G401.6 (cell line): ENCODE results near the gene FCSK.
A peak's percentile ranks its signal among the peaks of the same experiment; 100 is the strongest.
"Not testable (repeated sequence)": the region's sequence is repeated elsewhere in the genome, so short reads cannot be mapped to it uniquely, and the experiment has no call there.

Experiments used
- FAIRE-seq: peaks from 2 replicates; lab custom pipeline; 2012; peaks lifted over from hg19 to GRCh38; lab: Jason Lieb, UNC

Gene FCSK

DNA sequence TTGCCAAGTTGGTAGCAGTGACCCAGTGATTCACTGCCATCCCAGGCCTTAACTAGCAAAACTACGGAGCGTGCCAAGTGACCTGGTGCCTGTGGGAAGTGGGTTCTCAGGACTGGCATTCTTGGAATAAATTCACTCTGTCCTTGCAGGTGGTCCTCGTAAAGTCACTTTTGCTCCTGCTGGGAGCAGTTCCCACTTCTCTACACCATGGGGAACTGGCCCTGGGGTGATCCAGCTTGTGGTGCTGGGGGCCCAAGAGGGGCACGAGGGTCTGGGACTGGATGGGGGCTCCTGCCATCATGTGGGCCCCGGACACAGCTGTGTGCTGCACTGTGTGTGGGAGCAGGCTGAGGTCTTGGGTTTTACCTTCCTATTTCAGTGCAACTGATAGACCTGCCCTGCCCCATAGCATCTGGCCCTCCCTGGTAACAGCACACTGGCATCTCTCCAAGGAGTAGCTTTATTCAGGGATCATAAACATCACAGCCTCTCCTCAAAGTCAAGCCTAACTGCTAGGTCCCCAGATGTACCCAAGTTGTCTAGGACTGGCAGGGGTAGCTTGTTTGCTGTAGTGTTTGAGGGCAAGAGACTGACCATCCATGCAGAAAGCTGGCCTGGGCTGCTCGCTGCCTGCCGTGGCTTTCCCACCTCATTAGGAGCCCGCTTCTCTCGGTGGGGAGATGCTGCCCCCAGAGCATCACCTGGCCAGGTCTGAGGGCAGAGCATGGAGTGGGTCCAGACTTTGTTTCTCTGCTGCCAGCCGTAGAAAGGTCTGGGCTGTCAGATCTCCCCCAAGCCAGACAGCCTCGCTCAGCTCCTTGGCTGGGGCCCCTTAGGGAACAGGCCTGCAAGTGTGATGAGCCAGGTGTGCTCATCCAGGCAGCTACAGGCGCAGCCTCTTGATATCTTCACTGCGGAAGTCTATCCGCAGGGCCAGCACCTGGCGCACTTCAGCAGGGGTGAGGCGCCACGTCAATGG, 26.0 kb downstream of the FCSK start:
- FAIRE-seq = no peak

DNA sequence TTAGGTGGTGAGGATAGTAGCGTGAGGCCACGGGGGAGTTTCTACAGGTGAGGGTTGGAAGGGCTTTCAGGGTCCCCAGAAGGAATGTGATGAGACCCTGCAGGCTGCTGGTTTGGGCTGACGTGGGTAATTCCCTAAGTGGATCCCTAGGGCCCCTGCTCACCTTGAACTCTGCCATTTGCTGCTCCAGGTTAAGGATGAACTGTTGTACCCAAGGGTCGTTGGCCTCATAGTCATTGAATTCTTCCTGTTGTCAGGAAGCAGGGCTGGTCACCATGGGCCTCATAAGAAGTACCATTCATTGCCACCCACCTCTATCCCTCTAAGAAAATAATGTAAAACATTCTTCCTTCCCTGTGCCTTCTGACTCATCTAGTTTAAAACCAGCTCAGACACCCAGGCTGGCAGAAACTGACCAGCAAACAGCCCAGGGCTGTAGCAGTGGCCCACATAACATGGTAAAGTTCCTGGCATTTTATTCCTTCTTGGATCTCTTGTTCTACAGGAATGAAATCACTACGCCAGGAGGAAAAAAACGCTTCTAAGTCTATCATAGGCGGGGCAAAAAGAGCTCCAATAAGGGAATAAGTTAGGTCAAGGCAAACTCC, 27.6 kb downstream of the FCSK start:
- FAIRE-seq = no peak

DNA sequence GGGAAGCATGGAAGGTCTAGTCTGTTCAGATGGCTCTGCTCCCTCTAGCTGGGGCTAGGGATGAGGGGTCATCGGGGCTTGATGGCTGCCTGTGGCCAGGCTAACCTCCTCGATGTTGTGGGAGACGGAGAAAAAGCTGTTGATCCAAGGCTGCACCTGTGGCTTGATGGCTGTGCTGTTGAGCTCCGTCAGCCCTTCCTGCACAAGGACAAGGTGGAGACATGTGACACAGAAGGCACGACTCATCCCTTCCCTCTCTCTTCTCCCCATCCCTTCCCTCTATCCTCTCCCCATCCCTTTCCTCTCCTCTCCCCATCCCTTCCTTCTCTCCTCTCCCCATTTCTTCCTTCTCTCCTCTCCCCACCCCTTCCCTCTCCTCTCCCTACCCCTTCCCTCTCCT, 28.2 kb downstream of the FCSK start:
- FAIRE-seq = no peak

GRCh38 chr16:70483426-70483825, 29.0 kb downstream of the FCSK start:
- FAIRE-seq = no peak

GRCh38 chr16:70484867-70485266, 30.5 kb downstream of the FCSK start:
- FAIRE-seq = no peak

- FAIRE-seq = no peak
These were observed 35.9 kb downstream of the FCSK start for GRCh38 chr16:70490261-70490660.

DNA sequence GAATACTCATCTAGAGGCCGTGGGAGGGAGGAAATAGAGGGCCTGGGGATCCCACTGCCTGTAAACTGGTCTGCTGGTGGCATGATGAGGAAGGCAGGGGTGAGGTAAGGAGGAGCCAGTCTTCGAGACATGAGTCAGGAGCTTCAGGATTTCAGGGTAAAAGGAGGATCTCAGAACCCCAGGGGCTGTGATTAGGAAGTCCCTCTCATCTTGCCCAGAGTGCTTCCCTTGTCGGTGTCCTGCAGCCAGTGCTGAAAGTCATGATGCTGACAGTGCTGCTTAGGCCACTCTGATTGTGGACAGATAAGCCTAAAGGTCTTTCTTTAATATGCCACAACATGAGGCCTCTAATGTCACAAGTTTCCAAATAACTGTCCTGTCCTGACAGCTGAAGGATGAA, 39.4 kb downstream of the FCSK start:
- FAIRE-seq = no peak

- no peak for FAIRE-seq
These were observed 39.9 kb downstream of the FCSK start for GRCh38 chr16:70494202-70494770.

GRCh38 chr16:70494777-70495176, 40.4 kb downstream of the FCSK start:
- FAIRE-seq = no peak

DNA sequence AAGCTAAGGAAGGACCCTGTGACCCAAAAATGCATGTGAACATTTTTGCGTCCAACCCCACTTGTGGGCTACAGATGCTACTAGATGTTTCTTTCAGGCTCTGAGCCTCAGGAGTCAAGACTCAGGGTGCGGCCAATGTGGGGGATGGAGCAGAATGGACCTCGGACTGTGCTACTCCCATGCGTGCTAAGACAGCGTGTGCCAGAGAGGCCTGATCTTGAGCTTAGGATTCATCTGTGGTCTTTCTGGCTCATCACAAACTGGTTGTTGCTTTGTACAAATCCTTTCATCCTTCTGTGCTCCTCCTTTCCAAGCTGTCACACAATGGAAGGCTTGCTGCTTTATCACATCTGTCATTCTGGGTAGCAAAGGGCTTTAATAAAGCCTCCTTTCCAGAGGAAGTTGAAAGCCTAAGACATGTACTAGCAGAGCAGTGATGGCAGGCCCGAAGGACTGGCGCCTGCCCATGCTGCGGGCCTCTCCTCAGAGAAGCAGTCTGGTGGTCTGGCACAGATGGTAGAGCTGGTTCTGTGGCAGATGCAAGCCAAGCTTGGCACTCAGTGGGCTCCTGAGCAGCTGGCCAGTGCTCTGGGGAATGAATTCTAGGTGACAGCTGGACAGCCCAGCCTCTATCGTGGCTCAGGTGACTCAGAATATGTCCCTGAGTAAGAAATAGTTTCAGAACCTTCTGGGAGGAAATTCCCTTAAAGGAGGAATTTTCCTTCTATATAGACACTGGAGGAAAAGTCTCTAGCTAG, 41.2 kb downstream of the FCSK start:
- FAIRE-seq = no peak

DNA sequence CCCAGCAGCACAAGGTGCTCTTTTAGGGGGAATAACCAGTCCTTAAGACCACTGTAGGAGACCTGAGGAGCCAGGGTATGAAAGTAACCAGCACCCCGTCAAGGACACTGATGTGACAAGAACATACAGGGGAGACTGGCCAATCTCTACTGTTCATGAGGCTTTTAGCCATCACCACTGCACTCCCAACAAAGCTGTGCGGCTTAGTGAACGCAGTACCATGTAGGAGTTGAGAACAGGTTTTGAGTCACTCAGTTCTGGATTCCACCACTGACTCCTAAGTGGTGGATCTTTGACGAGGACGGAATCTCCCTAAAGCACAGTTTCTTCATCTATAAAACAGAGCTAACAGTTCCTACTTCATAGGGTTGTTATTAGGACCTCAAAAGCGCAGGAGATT, 42.1 kb downstream of the FCSK start:
- FAIRE-seq = no peak

DNA sequence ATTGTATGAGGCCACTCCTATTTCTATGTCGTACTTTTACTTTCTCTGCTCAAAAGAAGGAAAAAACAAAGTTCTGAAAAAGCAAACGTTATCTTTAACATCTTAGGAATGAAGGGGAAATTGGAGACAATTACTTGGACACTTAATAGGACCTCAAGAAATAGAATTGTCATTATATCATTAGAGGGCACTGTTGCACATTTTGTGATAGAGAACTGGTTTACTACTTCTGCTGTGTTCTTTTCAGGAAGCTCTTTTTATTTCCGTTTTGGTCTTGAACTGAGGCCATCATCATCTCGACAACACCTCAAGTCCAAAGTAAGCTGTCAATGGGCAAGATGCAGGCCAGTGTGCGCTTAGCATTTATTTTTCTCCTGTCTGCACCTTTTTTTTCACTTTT, 54.4 kb downstream of the FCSK start:
- peak; percentile 15 for FAIRE-seq

DNA sequence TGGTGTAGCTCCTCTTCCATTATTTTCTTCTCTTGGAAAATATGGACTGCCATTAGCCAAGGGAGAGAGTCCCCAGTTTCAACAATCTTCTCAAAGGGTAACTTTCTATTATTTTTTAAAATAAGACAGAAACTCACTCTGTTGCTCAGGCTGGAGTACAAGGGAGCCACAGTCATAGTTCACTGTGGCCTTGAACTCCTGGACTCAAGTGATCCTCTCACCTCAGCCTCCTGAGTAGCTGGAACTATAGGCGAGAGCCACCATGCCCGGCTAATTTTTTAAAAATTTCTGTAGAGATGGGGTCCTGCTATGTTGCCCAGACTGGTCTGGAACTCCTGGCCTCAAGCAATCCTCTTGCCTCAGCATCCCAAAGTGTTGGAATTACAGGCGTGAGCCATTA, 55.8 kb downstream of the FCSK start:
- FAIRE-seq = no peak

DNA sequence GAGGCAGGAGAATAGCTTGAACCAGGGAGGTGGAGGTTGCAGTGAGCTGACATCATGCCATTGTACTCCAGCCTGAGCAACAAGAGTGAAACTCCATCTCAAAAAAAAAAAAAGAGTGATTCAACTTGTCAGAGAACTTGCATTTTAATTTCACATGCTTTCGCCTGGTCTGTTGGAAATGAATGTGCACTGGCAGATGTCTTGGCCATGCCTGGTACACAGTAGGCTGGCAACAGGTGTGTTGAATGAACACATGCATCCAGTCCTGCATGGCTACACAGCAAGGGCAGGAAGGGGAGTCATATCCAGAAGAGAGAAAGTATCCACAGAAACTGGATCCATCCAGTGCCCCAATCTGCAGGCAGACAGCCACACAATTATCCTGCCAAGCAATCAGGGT, 57.4 kb downstream of the FCSK start:
- no peak for FAIRE-seq

GRCh38 chr16:70512456-70512855, 58.1 kb downstream of the FCSK start:
- FAIRE-seq = no peak

- no peak for FAIRE-seq
These were observed 66.4 kb downstream of the FCSK start for GRCh38 chr16:70520612-70521297.

DNA sequence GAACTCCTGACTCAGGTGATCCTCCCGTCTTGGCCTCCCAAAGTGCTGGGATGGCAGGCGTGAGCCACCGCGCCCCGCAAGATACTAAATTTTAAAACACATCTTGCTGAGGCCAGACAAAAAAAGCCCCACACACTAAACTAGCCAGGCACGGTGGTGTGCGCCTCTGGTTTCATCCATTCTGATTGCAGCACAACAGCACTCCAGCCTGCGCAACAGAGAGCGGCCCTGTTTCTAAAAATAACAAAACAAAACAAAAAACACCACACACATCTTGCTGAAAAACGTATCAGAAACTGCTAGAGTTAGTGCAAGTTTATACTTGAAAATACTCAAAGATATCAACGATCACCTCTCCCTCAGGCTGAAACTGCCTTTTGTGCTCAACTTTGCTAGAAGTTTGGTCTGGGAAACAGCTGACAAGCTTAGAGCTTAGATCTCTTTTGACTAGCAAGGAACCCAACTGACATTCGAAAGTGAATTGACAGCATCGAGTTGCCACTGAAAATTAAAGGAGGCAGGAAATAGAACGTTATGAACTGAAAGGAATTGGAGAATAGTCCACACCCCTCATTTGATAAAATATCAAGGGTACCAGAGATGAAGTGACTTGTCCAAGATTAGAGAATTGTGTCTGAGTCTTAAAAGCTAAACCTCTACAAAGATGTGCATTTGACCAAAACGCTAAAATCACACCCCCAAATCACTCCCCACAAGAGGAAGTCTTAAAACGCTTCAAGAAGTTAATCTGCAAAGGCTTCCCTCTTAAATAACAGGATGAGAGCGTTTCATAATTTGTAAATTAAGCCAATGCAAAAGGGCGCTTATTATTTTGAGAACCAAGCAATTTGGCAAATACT, 68.1 kb downstream of the FCSK start:
- FAIRE-seq = no peak

DNA sequence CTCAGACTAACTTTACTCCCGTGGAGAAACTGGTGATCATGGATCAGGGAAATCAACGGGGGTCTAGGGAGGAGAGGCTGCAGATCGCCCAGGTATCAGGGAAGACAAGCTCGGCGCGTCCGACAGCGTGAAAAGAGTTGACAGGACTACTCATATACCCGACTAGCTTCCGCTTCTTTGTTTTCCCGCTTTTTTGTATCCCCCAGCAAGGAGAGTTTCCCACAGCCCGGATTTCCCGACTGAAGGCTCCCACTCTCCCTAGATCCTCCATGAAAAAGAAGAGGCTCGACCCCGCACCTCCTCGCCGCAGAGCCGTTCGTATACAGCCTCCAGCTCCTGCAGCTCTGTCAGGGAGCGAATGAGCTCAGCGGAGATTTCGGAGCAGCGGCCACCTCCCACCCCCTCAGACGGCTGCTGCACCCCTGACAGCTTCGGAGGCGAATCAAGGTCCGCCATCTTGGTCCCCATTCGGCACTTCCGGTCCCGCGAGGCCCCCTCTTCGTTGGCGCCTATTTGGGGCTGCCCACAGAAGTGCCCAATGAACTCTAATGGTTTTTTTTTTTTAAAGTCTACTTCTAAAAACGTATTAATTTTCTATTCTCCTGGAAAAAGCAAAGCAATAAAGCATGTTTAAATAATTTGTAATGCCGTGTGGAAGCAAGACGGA, 68.8 kb downstream of the FCSK start, which contains the start of gene COG4:
TSS of gene COG4 (minus strand) at position 479 of the 667 bp plus-strand sequence. CDS start at position 468, 11 bp downstream.
- peak; percentile 92 for FAIRE-seq

GRCh38 chr16:70523743-70524398, 69.5 kb downstream of the FCSK start, which contains the start of gene SF3B3:
TSS of gene SF3B3 (plus strand) at chr16:70523816. CDS start at chr16:70526657, 2,841 bp downstream.
- no peak for FAIRE-seq

- FAIRE-seq = not testable (repeated sequence)
These were observed 70.0 kb downstream of the FCSK start for GRCh38 chr16:70524399-70524825.
